GM18505 (cell line): Measurements from ENCODE around the gene ADGRL3.
"Not testable (repeated sequence)": the region's sequence is repeated elsewhere in the genome, so short reads cannot be mapped to it uniquely, and the experiment has no call there.

Experiments
- ATAC-seq: cut with Tn5 transposase; IDR thresholded peaks from one replicate; pipeline ENCODE4 v1.9.1; 2021; ENCODE audit not compliant: unreplicated experiment
- POLR2A ChIP-seq: IDR thresholded peaks from 4 replicates; pipeline ENCODE4 v1.6.1; 2011; ENCODE audit warnings: borderline replicate concordance; ENCODE audit not compliant: insufficient read depth, insufficient read length; ENCODE audit errors: extremely low read depth

The ADGRL3 gene

GRCh38 chr4:61379406-61379805 is 179.3 kb downstream of the ADGRL3 start:
- ATAC-seq: no peak
- no peak for TF ChIP-seq POLR2A

DNA sequence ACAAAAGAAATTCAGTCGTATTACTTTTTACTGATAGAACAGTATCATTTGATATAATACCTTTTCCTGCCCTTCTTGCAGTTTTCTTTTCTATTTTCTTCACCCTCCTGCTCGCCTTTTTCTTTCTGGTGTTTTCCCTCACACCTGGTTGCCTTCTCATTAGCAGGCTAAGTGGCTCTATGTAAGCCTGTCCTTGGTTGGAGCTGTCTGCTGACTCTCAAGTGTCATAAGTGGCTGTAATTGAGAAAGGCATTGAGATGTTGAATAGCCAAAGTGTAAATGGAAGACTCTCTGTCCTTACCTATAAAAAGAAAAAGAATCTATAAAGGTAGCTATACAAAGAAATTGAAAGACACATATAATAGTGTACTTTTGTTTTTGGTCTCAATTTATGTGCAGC is 180.7 kb downstream of the ADGRL3 start:
- no peak for TF ChIP-seq POLR2A
- ATAC-seq: no peak

DNA sequence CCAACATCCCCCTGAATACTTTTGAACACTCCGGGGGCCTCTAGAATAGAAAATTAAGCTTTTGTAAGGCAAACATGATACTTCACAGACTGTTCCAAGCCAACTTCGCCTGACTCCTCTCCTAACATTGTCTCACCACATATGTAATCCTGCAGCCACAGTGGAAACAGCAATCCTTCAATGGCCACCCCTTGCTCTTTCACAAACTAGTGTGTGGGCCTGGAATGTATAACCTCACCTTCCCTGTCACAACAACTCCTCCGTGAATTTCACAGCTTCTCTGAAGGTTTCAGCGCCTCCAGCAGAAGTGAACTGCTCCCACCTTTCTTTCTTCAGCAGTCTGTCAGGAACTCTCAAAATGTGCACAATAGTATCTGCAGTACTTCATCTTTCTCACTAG is 185.1 kb downstream of the ADGRL3 start:
- ATAC-seq: no peak
- TF ChIP-seq POLR2A: no peak

GRCh38 chr4:61387372-61387771 is 187.2 kb downstream of the ADGRL3 start:
- ATAC-seq: not testable (repeated sequence)

DNA sequence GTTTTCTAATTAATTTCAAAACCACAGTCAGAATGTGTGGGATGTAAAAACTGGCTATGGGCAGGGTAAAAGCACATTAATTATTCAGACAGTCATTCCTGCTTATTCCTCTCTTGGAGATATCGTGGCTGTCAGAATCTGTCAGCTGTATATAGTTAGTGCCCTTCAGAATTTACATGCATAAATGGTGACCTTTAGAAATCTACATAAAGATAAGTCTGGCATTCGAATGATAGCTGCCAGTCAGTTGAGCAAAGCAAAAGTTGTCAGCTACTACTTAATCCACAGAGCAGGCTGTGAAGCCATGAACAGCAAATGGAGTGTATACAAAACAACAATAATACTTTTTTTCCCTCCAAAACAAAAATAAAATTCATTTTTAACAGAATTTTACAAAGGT is 189.5 kb downstream of the ADGRL3 start:
- TF ChIP-seq POLR2A: no peak
- no peak for ATAC-seq

- no peak for TF ChIP-seq POLR2A
- ATAC-seq: no peak
These were observed 195.6 kb downstream of the ADGRL3 start for GRCh38 chr4:61395754-61396153.

GRCh38 chr4:61397174-61397573 is 197.0 kb downstream of the ADGRL3 start:
- no peak for TF ChIP-seq POLR2A
- no peak for ATAC-seq

GRCh38 chr4:61400439-61401038 is 200.4 kb downstream of the ADGRL3 start:
- no peak for ATAC-seq
- no peak for TF ChIP-seq POLR2A

GRCh38 chr4:61401771-61402170 is 201.6 kb downstream of the ADGRL3 start:
- no peak for TF ChIP-seq POLR2A
- no peak for ATAC-seq

- no peak for ATAC-seq
- no peak for TF ChIP-seq POLR2A
These were observed 205.2 kb downstream of the ADGRL3 start for GRCh38 chr4:61405307-61405706.

- no peak for TF ChIP-seq POLR2A
- ATAC-seq: no peak
These were observed 206.6 kb downstream of the ADGRL3 start for GRCh38 chr4:61406677-61407076.

GRCh38 chr4:61407642-61408618 is 207.8 kb downstream of the ADGRL3 start:
- no peak for ATAC-seq
- no peak for TF ChIP-seq POLR2A

GRCh38 chr4:61408861-61409260 is 208.7 kb downstream of the ADGRL3 start:
- no peak for TF ChIP-seq POLR2A
- no peak for ATAC-seq

DNA sequence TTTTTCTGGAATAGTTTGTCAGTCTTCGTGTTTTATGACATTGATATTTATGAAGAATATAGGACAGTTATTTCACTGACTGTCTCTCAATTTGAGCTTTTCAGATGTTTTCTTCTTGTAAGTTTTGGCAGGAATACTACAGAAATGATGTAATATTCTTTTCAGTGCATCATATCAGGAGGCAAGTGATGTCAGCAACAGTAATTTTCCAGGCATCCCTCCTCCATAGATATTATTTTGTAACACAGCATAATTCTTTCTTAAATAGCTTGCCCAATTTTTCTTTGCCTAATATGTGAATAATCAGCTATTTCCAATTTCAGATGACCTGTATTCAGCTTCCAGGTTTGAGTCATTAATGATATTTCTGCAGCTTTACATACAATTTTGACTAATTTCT is 211.1 kb downstream of the ADGRL3 start:
- TF ChIP-seq POLR2A: no peak
- ATAC-seq: no peak
